HuH-7.5 (cell line): ENCODE measurements around the gene GP9.
"Not testable (repeated sequence)": the region's sequence is repeated elsewhere in the genome, so short reads cannot be mapped to it uniquely, and the experiment has no call there.

Experiments
- DNase-seq: peaks from one replicate; pipeline ENCODE4 v3.0.0; 2011; ENCODE audit warnings: low spot score

Gene GP9

DNA sequence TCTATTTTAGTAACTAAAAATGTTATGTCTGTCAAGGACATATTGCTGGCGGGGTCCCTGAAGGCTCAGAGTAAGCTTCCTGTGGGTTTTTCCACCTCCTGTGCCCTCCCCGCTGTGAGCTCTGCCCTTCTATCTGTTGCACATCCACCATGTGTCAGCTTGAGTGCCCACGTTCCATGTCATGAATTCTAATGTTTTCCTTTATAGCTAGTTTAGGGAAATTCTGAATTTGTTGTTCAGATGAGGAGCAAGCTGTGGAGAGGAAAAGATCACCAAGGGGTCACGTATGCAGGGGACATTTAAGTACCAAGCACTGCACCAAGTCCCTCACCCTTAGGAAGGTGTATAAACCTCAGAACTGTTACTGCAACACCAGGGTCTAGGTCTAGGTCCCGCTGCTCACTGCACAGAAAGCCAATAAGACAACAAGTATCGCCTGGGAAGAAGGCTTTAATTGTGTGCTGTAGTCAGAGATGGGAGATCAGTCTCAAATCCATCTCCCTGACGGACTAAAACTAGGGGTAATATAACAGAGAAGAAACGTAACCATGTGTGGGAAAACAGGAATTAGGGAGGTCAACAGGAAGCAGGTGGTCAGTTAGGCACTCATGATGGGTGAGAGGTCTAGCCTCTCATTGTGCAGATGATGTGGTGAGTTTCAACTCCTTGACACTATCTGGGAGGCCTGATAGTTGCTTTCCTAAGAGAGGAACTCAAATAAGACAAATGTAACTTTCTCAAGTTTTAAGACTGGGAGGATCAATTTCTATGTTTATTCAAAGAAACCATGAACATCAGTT is 9.7 kb downstream of the GP9 start:
- DNase-seq: no peak

DNA sequence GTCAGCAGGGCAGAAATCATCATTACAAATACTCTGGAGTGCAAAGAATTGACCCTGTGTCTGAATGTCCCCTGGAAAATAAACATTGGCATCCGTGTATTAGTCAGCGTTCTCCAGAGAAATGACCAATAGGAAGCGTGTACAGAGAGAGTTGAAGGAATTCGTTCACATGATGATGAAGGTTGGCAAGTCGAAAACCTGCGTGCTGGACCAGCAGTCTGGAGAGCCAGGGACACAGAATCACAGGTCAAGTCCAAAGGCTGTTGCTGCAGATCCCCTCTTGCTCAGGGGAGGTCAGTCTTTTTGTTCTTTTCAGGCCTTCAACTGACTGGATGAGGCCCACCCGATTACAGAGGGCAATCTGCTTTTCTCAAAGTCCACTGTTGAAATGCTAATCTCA is 16.6 kb downstream of the GP9 start:
- no peak for DNase-seq

- DNase-seq: no peak
These were observed 17.9 kb downstream of the GP9 start for GRCh38 chr3:129078510-129078909.

- DNase-seq: no peak
These were observed 20.9 kb downstream of the GP9 start for GRCh38 chr3:129081503-129081902.

DNA sequence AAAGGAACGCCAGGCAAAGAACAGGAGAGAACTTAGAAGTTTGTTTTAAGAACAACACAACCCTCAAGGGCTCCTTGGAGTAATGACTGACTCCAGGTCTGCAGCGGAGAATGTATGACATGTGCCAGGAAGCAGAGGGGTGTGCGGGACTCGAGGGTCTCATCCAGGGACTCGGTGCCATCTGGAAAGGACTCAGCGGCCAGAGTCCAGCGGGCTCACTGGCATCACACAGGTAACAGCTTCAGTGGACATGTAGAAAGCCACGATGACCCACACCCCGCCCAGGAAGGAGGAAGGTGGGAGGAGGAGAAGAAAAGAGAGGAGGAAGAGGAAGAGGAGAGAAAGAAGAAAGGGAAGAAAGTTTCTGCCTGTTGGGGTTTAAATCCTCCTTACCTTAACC is 21.4 kb downstream of the GP9 start:
- no peak for DNase-seq

- DNase-seq: no peak
These were observed 23.9 kb downstream of the GP9 start for GRCh38 chr3:129084501-129084900.

DNA sequence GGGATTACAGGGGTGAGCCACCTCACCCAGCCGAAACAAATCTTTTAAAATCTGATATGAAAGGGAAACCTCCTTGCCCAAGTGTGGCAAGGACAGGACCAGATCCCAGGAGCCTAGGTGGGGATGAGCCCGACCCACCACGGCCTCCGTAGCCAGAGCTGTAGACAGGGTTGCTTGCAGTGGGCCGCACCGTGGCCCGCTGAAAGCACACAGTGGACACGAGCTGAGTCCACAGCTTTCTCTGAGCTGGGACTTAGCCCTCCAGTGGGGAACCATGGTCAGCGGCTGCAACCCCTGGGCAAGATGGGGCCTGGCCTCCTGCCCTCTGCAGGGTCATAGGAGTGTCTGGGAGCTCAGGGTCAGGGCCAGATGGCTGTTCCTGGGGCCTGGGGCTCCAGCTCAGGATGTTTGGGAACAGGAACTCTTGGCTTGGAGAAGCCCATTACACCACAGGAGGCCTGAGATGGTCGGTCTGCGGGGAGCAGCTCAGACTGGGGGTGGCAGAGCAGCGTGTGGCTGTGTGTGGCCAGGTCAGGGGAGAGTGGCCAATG is 24.7 kb downstream of the GP9 start:
- DNase-seq: no peak

- DNase-seq: no peak
These were observed 25.2 kb downstream of the GP9 start for GRCh38 chr3:129085818-129086217.

DNA sequence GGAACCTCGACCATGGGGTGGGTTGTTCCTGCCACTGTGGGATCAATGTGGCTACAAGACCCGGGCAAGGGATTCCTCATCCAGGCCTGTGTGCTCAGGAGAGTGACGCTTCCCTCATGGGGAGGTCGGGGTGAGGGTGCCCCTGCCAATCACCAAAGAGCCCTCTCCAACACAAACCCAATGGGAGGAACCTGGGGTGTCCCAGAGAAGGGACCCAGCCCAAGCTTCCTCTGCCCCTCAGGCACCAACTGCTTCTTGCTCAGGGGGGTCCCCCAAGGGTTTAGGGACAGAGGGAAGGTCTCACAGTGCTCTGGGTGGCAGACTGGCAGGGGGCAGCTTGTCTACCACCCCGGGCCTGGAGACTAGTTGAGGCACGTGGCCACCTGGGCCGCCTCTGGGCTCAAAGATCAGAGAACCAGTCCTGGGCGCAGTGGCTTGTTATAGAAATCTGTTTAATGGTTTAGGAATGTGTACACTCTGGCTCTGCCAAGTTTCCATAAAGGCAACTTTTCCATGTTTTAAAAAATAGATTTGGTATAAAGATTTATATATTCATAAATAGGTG is 26.6 kb downstream of the GP9 start:
- DNase-seq: no peak

DNA sequence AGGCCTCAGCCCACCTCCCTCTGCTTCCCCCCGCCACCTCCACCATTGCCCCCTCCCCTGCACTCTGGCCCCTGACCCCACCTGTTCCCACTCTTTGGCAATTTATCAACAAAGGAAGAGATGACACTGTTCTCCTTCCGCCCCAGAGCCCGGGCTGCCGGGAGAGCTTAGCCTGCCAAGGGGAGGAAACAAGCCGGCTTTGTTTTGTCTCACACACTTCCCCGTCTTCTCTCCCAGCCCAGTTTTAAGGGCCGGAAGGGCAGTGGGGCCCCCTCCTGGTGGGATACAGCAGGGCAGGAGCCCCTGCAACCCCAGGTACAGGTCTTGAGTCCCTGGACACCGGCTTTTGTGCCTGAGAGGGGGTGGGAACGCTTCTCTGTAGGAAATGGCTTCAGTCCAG is 27.3 kb downstream of the GP9 start:
- not testable (repeated sequence) for DNase-seq

DNA sequence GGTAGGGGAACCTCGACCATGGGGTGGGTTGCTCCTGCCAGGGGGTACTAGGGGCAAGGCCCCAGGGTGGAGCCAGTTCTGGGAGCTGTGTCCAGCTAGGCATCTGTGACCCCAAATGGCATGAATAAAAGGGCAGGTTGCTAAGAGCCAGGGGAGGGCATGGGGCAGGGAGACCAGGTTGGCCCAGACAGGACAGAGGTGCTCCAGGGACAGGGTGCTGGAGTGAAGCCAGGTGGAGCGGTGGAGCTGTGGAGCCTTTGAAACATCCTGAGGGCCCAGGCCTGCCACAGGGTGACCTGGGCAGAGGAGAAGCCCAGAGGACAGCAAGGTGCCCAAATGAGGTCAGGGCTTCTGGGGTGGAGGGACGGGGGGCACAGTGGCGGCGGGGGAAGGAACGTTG is 27.7 kb downstream of the GP9 start:
- DNase-seq: not testable (repeated sequence)

DNA sequence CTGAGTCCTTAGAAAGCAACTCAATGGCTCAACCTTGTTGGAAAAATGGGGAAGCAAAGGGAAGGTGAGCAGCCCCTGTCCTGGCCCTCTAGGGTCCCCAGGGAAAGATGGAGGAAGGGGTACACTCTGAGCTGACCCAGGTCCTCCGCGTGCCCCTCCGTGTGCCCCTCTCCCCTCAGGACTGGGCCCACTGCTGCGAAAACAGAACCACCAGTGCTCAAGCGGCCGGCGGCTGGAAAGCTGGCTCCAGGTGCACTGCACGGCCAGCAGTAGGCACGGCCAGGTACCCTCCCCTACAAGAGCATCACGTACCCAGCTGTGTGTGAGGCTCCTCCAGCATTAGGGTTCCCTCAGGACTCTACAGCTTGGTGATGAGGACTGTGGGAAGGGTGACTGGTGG is 34.7 kb downstream of the GP9 start:
- no peak for DNase-seq

- DNase-seq: no peak
These were observed 39.7 kb downstream of the GP9 start for GRCh38 chr3:129100274-129100673.

- no peak for DNase-seq
These were observed 41.0 kb downstream of the GP9 start for GRCh38 chr3:129101370-129102138.

GRCh38 chr3:129103296-129103695 is 42.7 kb downstream of the GP9 start:
- no peak for DNase-seq

DNA sequence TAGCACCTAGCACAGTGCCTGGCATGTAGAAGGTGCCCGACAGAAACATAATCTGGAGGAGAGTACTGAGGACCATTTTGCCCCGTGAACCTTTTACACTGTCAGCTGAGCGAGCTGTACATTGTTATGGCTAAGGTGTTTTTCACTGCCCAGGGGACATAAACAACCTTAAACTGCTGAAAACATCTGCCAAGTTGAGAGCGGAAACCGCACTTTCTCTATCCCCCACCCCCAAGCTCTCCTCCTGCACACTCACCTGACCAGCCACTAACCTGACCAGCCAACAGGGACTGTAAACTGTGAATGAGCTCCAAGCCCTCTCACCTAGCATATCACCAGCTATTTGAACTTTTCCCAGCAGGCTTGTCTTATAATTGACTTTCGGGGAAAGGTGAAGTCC is 43.5 kb downstream of the GP9 start:
- no peak for DNase-seq

DNA sequence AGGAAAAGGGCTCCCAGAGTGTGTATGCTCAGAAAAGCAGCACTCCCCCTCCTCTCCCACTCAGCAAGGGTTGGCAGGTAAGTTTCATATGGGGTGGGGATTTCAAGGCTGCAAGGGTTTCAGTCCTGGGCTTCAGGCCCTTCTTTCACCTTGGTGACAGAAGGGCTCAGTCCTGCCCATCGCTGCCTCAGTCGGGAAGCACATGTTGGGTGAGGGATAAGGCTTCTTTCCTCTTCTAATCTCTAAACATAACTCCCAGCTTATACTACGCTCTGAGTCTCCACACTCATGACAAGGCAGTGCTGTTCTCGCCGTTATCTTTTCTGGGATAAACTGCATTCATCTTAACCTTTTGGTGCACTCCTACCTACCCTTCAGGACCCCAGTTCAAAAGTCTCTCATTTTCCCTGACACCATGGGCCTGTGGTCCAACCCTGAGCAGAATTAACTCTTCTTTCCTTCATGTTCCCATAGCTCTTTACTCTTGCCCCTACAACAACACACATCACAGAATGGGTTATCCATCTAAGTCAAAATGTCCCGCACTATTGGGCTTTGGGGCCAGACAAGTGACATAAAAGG is 44.0 kb downstream of the GP9 start:
- DNase-seq: no peak

DNA sequence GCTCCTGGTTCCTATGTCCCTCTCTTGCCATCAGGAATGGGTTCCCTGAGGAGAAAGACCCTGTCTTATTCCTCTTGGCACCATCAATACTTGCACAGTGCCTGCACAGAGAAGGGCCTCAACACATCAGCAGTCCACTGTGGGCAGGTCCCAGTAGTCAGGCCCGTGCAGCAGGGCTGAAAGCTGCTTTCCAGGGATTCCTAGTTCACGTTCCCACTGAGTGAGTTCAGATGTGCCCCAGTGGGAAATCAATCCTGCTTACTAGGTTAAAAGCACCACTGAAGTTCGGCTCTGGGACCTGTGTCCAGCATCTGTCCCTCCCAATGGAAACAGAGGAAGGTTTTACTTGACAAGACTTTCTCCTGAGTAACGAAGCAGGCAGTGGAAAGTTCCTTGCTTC is 45.3 kb downstream of the GP9 start:
- DNase-seq: no peak

DNA sequence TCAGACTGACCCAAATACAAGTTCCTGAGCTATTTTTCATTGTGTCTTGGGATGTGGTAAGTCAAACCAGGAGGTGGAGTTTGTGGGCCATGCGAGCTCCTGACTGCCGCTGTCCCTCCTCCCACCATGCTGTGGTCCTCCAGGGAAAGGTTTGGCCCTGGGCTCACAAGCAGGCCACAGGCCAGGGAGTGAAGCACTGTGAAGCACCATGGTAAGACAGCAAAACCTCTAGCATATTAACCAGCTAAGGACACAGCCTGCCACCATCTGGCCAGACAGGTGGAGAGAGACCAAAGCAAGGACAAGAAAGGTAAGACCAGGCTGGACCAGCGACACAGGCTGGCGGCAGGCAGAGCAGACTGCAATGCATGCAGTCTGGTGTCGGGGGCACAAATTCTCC is 45.7 kb downstream of the GP9 start:
- DNase-seq: no peak

GRCh38 chr3:129106866-129107565 is 46.4 kb downstream of the GP9 start:
- DNase-seq: no peak

- DNase-seq: no peak
These were observed 47.2 kb downstream of the GP9 start for GRCh38 chr3:129107793-129108192.
